GM19397 (cell line): ENCODE results near the gene ARMC2.
"Not testable (repeated sequence)": the region's sequence is repeated elsewhere in the genome, so short reads cannot be mapped to it uniquely, and the experiment has no call there.

Experiments
- ATAC-seq: cut with Tn5 transposase; IDR thresholded peaks from one replicate; pipeline ENCODE4 v1.9.1; 2021; ENCODE audit warnings: mild to moderate bottlenecking, moderate library complexity; ENCODE audit not compliant: unreplicated experiment

The ARMC2 gene

DNA sequence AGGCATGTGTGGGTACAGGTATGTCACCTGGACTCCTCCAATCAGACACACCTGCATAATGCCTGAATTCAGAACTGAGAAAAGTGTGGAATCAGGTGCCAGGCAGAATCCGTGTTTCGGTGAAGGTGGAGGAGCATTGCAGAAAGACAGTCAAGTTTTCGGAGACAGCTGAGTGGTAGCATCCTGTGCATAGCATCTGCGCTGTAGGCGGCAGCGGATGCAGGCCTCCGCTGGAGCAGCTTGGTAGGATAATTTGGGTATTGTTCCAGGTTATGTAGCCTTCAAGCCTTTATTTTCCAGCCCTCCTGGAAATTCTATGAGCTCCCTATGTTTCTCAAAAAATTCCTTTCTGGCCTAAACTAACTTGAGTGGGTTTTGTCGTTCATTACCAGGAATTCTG lies 15.5 kb upstream of the ARMC2 start:
- no peak for ATAC-seq

DNA sequence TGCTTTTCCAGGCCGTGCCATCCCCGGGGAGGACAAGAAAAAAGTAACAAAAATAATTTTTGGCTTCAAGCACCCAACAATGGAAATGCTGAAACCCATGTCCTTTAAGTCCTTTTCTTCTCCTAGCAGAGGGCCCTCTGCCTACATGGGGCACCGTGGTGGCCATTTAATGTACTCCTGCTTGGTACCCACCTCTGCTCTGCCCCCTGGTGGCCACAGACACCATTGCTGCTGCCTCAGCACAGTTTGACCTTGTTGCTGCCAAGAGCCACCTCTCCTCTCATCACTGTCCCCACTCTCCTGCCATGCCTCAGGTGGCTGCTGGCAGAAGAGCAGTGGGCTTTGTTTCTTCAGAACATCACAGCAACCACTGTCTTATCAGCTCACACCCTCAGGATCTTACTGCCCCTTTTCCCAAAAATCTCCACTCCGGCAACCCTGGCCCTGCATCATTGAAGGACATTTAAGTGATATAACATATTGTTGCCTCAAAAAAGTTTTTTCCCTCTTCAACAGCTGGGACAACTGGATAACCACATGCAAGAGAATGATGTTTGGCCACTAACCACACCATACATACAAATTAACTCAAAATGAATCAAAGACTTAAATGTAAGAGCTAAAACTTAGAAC lies 12.9 kb upstream of the ARMC2 start:
- peak; percentile 78 for ATAC-seq

DNA sequence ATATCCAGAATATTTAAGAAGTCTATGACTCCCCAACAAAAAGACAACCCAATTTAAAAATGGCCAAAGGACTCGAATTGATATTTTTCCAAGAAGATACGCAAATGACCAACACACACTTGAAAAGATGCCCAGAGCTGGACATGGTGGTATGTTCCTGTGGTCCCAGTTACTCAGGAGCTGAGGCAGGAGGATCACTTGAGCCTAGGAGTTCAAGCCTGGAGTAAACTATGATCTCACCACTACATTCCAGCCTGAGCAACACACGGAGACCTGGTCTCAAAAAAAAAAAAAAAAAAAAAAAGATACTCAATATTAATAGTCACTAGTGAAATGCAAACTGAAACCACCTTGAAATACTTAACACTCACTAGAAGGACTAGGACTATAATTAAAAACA lies 12.2 kb upstream of the ARMC2 start:
- ATAC-seq: no peak

DNA sequence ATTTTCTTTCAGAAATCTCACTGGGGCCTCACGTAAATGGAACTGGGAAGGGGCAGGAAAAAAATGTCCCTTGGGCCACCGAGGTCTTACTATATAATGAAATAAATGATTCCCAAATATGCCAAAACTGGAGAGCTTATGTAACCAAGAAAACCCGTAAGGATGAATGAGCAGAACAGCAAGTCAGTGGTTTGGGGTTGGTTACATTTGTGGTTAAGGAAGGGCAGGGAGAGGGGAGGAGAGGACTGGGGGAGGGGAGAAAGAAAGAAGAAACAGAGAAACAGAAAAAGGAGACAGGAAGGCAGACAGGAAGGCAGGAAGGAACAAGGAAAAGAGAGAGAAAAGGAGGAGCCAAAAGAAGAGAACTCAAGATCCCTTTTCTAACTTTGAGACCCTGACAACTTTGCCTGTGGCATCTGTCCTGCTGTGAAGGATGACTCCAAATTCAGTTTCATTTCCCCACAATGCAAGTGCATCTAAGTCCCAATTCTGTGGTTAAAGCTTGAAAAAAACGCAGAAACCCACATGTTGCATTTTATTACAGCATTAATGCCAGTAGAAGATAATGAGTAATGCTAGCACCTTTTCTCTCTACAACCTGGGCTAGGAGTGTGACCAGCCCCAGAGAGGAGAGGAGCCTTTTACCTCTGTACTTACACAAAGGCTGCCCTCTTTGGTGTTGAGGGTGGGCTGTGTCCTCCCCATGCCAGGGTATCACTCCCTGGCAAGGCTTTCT lies 10.8 kb upstream of the ARMC2 start:
- no peak for ATAC-seq

DNA sequence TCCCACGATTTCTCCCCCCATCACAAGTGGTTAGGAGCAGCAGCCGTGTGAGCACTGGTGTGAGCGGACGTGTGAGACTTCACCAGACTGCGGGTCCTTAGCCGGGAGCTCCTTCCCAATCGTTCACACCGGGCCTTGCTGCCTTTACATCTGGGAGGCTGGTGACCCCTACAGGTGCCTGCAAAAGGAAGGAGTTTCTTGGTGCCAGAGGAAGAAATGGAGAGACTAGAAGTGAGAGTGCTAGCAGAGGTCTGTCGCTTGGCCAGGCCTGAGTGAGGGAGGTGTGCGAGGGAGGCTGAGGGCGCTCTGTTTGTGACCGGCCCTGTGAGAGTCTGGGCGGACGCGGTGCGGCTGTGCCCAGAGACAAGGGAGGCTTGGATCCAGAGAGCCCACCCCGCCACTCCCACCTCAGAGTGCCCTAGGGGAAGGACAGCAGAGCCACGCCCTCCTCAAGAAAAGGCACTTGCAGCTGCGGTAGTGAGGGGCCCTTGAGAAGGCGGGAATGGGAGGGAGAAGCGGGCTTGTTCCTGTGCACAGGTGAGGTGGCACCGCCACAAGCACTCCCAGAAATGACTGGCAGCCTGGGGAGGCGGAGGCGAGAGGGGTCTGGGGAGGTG lies 10.0 kb upstream of the ARMC2 start:
- no peak for ATAC-seq

DNA sequence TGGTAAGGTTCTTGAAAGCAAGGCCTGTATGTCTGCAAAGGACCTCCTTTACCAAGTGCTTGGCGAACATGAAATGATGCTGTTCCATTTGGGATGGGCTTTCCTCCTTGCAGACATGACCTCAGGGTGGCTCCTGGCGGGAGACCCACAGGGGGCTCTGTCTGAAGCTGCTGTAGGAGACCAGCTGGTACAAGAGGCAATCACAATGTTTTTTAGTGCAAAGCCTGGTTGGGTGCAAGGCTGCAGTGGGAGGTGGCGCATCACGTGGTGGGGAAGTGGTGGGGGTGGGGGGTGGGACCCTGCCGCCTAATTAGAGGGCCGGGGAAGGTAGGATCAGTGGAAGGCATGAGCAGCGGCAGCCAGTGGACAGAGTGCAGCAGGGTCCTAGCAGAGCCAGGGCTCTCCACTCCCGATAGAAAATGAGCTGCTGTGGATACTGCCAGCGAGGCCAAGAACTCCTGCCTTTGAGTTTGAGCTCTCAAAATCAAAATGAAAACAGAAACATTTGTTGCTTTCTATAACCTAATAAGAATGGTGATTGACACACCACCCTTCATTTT lies 9.1 kb upstream of the ARMC2 start:
- no peak for ATAC-seq

DNA sequence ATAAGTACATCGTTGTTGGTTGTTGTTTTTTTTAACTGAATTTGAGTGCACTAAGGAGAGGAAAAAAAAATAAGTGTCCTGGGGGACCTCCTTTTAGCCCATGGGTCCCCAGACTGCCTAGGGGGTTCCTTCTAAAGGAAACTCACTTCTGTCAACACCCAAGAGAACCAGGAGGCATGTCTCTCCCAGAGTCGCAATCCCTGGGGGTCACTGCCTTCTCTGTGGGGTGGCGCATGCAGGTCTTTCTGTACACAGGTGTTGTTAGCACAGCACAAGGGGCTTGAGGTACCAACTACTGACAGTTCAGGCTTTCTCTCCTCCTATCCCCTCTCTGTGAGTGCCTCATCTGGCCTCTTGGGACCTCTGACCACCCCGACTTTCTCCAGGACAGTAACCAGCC lies 7.3 kb upstream of the ARMC2 start:
- no peak for ATAC-seq

DNA sequence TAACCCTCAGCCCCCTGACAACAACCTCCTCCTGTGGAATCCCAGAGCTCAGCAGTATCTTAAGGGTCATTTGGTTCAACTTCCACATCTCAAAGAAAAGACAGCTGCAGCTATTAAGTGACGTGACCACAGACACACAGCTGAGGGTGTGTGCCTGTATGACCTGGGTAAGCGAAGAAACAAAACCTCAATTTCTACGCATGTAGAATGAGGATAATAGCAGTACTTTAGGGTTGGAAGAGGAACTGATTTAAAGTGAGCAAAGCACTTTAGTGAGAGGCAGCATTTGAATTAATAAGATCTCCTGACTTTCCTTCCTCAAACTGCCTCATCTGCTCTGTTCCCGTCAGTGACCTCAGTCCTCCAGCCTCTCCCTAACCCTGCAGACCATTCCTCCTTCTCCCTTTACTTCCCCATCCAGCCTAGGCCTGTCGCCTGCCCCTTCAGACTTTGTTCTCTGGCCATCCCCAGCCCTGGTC lies 6.8 kb upstream of the ARMC2 start:
- ATAC-seq: no peak

DNA sequence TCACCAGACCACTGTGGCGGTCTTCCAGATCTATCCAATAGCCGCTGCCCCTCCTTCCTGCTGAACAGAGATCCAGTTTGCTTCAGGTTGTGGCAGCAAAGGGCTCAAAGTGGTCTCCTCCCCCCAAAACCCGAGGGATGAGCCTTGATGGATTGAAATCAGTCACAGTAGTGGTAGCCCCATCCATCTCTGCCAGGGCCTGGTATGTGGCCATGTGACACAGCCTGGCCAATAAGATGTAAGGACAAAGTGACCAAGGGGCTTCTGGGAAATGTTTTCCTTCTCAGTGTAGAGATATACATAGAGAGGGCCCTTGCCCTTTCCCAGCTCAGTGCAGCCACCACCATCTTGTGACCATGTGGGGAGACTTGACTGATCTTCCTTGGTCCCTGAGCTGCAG lies 4.1 kb upstream of the ARMC2 start:
- ATAC-seq: no peak

DNA sequence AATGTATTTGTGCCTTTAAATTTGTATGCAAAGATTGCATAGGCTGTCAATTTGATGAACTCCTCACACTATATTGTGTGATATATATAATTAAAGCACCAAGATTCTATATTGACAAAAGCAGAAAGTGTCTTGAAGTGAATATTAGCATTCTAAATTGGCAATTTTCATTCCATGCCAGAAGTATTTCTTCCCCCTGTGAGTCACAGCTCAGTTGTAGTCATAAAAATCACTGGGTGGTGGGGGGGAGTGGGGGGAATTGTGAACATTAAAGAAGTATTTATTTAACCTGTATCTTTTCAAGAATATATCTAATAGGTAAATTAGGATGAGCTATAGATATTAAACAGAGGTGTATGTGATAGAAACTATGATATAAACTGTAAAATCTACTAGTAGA lies 3.1 kb upstream of the ARMC2 start:
- ATAC-seq: no peak

DNA sequence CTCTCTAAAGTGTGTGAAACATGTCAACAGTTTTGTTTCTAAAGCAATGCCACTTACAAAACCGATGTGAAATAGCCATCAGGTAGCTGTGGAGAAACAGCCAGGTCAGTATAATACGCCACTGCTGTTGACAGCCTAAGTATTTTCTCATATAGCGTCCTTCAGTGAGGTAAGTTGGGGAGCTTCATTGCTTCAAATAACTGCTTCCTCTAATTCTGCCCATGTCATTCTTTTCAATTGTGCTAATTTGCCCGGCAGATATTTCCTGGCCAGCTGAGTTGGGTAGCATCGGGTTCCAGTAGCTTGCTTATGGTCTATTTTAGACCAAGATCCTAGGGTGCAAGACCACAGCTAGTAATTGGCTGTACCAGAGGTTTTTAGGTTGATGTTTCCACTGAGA lies 2.1 kb upstream of the ARMC2 start:
- no peak for ATAC-seq

DNA sequence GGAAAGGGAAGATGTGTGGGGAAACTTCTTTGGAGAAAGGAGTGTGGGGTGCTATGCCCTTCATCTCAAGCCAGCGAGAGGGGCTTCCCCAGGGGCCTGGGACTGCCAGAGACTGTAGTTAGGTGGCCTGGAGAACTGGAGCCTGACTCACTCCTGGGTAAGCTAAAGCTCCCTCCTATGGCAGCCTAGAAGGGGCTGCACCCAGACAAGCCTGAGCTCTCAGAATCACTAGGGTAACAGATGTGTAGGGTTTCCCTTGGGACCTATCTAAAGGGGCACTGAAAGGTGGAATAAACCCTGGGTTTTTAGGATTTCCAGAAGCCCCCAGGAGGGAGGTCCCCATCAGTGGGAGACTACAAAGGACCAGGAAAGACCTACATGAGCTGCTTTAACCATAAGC lies 1.6 kb upstream of the ARMC2 start:
- ATAC-seq: no peak

DNA sequence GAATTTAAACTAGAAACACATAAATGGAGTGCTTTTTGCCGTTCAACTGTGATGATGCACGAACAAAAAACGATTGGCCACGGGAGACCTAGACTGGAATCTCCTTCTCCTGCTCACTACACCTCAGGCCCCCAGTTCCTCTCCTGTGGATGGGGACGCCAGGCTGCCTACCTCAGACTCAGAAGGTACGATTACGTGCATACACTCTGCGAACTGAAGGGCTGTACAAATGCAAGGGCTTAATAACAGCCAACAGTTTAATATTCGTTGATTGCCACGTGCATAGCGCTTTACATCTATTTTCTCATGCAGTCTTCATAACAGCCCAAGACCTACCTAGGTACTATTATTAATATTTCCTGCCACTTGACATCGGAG lies 495 bp upstream of the ARMC2 start:
- ATAC-seq: no peak

DNA sequence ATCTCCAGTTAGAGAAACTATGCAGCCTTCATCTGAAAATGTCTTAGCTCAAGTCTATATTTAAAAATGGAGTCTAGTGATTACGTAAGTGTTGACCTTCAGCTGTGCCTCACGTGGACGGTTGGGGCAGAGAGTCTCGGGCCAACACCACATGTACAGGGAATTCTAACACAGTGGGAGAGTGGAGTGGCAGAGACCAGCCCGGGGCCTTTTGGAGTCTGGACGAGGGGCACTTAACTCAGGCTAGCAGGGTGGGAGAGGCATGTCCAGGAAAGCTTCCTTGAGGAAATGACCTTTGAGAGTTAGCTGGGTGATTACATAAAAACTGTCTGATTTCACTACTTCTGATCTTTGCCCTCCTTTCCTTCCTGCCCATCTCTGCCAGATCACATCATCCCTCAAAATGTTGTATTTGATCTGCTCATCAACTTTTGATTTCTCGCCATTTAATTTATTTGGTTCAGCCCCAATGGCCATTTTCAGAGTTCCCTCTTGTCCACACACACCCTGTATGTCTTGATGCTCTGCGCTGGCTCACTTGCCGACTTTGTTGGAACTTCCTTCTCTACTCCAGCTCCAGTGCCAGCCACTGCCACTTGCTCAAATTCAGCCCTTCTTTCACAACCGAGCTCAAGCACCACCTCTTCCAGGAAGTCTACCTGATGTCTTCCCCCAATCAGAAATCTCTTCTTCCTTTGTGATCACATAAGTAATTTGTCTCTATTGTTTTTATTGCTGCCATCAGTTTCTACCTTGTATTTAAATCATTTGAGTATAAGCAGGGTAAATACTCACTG lies 2.6 kb downstream of the ARMC2 start:
- no peak for ATAC-seq

DNA sequence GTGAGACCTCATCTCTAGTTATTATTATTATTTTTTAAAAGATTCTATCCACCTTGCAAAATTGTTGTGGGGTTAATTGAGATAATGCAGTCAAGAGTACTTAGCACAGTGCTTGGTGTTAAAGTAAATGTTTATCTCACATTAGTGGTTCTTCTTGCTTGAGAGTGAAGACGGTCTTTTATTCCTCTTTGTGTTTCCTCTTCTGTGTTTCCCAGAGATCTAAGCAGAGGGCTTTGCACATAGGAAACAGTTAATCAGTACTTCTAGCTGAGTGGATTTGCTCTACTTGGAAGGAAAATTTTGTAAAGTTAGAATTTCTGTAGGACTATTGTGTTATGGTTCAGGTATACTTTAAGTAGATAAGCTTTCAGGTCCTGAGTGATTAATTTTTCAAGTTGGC lies 3.5 kb downstream of the ARMC2 start:
- no peak for ATAC-seq

DNA sequence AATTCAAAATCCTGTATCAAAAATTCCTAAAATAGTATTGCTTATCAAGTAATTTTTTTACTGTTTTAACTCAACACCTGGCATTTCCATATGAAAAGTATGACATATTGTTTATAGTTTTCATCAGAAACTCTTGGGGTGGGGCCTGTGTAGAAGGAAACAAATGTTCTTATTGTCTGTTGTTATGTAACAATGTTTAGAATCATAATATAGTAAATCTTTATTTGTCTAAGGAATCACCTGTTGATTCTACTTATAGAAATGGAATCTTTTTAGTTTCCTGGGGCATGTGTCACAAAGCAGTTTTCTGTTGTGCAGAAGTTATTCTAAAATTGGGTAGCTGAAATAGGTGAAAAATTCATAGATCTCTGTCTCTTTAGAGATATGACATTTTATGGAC lies 4.9 kb downstream of the ARMC2 start:
- no peak for ATAC-seq

DNA sequence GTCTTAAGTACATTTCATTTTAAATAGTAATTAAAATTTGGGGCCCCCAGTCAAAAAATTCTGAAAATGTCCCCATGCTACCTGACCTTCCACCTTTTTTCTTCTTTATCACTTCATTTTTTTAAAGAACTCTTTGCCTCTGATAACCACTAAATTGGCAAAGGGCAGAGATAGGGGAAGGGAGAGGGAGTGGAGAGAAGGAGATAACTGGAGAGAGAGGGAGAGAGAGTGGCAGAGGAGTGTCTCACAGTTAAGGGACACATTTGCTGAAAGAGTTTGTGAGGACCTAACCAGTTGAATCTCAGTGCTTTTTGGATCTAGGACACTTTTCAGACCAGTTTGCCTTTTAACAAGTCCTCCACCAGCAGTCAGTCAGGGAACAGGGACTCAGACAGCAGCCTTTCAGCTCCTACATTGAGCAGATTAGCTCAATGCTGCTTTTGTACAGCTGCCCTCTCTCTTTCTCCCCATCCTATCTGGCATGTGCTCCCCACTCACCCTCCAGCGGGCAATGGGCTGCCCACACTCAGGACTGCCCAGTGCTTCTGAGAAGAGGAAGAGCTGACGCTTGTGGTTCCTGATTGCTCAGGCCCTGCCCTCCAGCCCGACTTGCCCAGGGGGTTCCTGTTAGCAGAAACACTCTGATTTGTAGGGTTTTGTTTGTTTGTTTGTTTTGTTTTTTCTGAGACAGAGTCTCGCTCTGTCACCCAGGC lies 14.4 kb downstream of the ARMC2 start:
- ATAC-seq: no peak

DNA sequence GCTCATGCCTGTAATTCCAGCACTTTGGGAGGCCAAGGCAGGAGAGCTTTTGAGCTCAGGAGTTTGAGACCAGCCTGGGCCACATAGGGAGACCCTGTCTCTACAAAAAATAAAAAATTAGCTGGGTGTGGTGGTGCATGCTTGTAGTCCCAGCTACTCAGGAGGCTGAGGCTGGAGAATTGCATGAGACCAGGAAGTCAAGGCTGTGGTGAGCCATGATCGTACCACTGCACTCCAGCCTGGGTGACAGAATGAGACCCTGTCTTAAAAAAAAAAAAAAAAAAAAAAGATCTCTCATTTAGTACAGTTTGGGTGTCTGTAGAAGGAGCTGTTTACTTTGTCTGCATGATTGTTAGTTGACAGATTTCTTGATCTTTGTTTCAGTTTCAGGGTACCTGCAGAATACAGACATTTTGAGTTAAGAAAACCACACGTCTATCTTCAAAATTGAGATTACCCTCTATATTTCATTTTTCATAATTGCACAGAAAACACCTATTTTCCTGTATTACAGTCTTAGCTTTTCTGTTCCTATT lies 17.6 kb downstream of the ARMC2 start:
- ATAC-seq: not testable (repeated sequence)

DNA sequence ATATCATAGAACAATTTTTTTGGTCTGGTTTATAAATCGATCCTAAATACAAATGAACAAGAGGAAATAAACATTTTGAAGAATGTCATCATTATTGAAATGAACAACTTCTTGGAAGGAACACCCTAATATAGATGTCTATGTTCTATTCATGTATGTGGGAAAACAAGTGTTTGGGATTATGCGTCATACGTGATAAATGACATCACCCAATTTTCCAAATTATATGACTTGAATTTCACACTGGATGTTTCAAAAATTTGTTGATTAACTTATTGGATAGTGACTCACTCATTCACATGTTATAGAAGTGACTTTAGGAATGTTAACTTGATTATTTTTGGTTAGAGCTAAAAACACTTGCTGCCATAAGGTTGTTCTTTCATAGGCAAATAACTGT lies 18.6 kb downstream of the ARMC2 start:
- no peak for ATAC-seq

DNA sequence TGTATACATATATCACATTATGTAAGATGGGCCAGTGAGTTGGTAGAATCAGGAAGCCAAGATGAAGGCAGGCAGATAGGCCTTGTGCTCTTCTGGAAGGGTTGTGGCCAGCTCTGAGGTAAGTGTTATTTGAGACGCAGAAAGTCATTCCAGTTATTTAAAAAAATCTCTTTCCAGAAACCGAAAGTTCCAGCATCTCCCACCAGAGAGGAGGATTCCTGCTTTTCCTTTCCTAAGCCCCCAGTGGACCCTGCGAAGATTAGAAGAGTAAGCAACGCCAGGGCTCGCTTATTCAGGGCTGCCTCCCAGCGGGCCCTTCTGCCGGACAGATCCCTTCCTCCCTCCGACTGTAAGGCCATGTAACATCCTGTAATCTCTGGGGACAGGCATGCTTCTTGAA lies 20.4 kb downstream of the ARMC2 start:
- no peak for ATAC-seq
